Activated CD4-positive, alpha-beta T cell treated with anti-CD3 and anti-CD28 coated beads, Interleukin-2, amount 50 U/mL, for 1 hour (primary cell): ENCODE measurements around the gene EVA1B.

Experiments used
- DNase-seq: peaks from one replicate; pipeline ENCODE4 v3.0.0-alpha.2; 2020

The EVA1B gene

DNA sequence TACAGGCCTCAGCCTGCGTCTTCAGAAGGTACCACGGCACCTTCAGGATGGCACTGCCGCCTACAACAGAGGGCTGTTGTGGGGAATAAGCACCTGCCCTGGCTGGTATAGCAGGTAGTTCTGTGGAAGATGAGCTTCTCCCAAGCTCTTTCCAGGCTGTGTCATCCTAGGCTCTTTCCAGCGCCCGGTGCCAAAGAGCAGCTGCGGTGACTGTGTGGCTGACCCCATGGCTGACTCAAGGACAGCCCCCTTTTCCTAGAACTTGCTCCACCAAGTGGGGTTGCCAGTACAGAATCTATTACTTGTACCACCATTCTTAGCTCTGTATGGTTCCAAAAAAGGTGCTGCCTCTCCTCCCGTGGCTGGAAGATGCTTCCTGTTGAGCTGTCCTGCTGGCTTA lies 21.9 kb upstream of the EVA1B start:
- no peak for DNase-seq

DNA sequence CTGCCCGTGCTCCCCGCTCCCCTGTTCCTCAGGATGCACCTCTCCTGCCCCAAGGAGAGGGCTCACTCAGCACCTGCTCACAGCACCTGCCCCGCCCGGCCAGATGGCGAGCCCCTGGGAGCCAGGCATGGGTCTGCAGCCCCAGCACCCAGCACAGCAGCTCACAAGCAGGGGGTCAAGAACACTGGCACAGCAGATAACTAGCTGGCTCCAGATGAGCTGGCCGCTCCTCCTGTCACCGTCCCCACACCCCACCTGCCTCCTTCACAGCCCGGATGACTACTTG lies 20.9 kb upstream of the EVA1B start:
- no peak for DNase-seq

DNA sequence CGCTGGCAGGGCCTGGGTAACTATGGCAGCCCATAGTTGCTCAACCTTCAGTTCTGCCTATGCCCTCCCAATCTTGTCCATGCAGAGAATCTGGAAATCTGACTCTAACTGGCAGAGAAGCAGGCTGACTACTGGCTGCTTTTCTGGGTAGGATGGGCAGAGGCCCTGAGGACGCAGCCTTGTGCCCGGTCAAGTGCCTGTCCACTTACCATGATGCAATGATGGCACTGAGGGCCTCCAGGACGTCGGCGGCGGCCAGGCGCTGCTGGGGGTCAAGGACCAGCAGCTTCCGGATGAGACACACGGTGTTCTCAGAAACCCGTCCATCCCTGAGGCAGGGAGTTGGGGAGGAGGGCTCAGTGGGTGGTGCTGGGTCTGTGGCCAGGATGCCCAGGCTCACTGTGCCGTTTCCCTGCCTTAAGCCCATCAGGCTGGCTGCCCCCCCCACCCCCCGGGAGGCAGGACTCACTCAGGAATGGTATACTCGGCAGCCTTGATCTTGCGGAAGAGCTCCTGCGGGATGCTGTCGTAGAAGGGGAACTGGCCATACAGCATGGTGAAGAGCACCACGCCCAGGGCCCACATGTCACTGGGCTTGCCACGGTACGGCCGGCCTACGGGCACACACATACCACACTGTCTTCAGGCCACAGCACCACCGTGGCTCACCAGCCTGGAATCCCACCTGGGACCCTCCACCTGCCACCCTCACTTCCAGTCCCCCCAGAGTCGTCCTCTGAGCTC lies 20.4 kb upstream of the EVA1B start:
- DNase-seq, result no peak

DNA sequence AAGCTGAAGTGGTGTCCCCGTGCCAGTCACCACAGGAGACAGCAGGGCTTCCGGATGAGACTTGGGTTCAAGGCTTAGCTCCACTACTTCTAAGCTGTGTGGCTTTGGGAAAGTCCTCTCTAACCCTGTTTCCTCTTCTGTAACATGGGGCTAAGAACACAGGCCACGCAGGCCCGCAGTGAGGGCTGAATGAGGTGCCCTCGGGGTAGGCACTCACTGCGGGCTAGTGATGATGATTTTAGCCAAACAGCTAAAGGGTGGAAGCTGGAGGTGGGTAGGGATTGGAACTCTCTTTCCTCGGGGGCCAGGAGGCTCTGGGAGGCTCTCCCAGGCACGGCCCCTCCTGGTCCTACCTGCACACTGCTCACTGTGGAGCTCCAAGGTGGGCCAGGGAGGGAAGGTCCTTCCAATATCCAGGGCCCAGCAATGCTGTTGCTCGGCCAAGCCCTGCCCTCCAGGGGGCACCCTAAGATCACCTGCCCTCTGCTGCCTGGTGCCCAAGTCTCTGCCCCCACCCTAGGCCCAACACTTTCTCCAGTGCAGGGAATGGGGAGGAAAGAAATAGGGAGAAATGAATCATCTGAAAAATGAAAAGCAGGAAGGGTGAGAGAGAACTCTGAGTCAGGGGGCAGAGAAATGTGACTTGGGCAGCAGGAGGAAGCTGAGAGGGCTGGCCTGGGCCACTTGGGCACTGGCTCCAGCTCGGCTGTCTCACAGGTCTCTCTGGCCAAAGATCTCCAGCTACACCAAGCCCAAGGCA lies 19.2 kb upstream of the EVA1B start:
- peak; percentile 63 for DNase-seq

DNA sequence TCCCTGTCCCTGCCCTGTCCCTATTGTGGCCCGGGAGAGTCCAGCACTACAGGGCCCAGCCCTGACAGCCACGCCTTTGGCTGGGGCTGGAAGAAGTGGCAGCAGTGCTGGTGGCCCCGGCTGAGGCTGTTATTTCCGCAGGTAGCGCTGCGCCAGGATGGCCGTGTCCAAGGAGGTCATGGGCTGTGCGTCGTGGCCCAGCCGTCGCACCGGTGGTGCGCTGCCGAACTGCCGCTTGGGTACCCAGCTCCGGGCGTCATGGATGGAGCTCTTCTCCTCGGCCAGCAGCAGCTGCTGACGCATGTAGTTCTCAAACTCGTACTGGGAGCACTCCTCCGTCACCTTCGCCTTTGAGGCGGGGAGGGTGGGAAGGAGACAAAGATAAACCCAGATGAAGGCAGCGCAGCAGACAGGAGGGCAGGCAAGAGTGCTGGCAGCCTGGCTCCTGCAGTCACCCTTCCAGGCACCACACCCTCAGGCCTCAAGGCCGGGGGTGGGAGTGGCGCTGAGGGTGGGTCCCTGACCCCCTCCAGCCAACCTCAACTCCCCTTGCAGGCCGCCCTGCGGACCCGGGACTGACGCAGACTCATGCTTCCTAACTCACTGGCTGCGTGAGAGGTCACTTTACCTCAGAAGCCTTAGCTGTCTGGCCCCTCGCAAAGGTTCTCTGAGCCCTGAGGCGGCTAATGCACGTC lies 18.3 kb upstream of the EVA1B start:
- no peak for DNase-seq

DNA sequence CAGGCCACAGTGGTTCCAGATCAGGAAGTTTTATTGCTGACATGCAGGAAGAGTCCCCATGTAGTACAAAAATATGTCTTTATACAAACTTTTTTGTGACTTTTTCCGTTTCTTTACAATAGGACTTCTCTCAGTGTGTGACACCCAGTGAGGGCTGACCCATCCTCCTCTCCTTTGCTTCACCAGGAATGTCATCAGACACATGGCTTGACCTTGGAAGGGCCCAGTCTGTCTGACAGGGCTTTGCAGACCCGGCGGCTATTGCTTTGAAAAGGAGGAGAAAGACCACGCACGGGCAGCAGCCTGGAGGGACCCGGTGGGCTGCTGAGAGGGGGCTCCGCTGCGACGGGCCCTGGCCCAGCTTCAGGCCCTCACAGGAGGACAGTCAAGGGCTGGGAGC lies 16.2 kb upstream of the EVA1B start:
- DNase-seq, result no peak

DNA sequence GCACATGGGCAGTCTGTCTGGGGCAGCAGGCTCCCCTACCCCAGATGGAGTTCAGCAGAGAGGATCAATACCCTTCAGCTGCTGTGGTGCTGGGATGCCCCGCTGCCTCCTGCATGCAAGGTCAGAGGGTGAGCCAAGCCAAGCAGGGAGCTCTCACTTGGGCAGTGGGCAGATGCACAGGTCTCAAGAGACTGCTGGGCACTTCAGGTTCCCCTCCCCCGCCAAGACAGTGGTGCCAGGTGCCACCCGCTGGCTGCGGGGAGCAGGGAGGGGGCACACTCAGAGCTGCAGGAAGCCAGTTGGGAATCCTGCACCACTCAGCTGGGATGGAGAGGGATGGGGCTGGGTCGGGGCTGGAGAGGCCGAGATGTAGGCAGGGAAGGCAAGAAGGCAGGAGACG lies 15.8 kb upstream of the EVA1B start:
- DNase-seq, result no peak

DNA sequence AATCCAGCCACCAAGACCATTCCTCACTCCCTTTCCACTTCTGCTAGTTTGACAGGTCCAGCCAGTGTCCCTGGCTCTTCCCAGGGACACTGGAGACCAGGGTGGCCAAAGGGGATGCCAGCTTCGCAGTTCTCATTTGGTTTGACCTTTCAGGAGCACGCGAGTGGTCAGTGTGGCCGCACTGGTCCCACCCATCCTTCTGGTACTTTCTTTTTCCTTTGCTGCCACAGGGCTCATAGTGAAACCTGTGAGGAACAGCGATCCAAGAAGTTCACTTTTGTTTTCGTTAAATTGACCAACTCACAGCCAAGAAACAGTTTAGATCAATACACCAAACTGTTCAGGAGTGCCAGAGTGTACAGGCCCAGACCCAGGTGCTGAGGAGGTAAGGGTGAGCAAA lies 14.4 kb upstream of the EVA1B start:
- DNase-seq, result no peak

DNA sequence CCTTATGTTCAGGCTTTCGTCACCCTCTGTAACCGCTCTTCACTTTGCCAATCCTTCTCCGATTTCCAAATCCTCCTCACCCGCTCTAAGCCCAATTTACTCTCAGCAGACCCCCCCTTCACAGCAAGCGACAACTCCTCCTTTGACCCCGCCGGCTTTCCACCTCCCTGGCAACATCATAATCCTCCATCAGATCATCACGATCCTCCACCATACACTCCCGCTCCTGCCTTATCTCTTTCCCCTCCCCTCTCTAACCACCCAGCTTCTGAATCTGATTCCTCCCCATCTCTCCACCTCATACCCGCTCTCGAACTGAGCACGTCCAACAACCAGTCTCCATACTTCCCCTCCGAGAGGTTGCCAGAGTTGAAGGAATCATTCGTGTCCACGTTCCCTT lies 7.5 kb upstream of the EVA1B start:
- DNase-seq, result no peak

DNA sequence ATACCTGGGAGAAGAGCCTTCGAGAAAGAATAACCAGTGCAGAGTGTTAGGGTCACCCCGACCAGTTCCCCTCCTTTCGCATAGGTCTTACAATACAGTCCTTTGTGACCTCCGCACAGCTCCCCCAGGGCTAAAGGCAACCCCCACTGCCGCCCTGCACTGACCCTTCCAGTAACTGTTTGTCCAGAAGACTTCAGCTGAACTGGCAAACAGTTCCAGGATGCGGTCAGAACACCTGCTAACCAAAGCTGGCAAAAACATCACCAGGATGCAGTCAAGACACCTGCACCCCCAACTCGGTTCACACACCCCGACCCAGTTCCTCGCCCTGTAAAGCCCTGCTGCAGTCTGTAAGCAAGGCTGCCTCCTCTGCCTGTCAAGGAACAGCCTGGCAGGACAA lies 6.4 kb upstream of the EVA1B start:
- no peak for DNase-seq

DNA sequence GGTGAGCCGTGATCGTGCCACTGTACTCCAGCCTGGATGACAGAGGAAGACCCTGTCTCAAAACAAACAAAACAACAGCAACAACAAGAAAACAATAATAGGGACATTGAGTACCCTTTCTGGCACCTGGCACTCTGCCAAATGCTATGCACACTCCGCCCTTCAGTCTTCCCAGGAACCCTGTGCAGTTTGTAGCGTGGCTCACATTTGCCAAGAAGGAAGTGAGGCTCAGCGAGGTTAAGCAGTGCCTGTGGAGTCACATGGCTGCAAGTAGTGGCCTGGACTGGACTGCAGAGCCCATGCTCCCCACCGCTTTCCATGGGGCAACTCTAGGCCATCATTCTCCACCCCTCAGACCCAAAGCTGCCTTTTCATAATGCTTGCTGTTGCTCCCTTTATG lies 5.3 kb upstream of the EVA1B start:
- DNase-seq, result no peak

DNA sequence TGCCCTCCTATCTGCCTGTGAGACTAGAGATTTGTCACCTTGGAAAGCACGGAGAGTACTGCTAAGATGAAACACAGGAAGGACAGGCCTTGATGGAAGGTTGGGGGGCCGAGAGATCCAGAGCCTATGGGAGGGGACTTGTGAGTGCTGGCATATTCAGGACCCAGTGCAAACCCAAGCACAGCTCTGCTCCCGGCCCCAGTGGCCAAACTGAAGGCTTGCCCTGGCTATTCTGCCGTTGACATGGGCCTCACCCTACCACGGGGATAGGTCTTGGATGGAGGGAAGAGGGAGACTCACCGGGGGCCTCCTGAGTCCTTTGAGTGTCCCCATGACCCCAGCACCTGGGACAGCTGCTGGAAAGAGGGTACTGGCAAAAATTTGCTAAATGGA lies 4.6 kb upstream of the EVA1B start:
- DNase-seq, result no peak

DNA sequence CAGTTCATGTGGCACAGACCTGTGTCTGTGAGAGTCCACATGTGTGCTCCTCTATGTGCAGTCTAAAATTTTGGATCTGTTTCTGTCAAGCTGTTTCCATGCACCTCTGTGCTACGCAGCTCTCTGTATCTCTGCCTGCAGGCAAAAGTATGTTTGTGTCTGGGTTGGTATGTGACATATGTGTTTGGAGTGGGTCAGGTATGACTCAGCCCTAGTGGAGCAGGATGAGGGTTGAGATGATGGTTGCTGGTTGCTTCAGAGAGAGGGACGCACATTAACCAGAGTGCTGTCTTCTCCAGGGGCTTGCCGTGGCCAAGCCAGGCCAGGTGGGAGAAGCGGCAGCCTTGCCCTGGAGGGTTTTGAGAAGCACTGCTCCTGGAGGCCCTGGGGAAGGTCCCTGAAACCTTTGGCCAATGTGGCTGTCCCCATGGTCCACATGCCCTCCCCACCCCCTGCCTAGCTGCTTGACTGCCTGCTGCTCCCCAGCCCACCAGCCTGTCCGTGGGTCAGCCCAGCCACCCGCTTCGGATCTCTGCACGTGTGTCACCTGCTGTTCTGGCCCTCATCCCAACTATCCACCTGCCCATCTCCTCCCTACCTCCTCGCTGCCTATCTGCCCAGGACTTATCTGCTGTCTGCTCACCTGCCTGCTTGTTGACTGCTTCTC lies 4.1 kb upstream of the EVA1B start:
- no peak for DNase-seq

DNA sequence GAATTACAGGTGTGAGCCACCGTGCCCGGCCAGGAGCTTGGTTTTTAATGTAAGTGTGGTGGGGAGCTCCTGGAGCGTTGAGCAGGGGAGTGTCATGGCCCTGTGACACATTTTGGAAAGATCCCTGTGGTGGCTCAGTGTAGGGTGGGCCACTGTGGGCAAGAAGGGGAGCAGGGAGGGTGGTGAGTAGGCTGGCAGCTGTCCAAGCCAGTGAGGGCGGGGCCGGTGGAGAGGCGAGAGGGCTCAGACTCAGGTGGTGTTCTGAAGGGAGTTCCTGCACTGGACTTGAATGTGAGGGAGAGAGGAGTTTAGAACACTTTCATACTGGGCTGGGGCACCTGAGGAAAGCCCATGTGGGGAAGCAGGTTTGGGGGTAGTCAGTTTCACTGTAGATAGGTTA lies 3.1 kb upstream of the EVA1B start:
- no peak for DNase-seq

DNA sequence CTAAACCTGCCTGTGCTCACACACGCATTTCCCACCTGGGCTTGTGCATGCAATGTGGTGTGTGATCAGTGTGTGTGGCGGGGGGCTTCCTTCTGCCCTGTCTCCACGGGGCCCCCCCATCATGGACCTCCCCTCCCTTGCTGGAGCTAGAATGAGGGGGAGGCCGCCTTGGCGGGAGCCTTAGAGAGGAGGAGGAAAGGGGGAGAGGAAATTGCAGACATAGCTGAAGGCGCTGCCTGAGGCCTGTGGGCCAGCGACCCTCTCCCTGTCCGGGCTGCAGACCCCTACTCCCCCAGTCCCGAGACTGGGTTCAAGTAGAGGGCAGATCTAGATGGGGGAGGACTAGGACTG lies 883 bp upstream of the EVA1B start:
- DNase-seq, result no peak

DNA sequence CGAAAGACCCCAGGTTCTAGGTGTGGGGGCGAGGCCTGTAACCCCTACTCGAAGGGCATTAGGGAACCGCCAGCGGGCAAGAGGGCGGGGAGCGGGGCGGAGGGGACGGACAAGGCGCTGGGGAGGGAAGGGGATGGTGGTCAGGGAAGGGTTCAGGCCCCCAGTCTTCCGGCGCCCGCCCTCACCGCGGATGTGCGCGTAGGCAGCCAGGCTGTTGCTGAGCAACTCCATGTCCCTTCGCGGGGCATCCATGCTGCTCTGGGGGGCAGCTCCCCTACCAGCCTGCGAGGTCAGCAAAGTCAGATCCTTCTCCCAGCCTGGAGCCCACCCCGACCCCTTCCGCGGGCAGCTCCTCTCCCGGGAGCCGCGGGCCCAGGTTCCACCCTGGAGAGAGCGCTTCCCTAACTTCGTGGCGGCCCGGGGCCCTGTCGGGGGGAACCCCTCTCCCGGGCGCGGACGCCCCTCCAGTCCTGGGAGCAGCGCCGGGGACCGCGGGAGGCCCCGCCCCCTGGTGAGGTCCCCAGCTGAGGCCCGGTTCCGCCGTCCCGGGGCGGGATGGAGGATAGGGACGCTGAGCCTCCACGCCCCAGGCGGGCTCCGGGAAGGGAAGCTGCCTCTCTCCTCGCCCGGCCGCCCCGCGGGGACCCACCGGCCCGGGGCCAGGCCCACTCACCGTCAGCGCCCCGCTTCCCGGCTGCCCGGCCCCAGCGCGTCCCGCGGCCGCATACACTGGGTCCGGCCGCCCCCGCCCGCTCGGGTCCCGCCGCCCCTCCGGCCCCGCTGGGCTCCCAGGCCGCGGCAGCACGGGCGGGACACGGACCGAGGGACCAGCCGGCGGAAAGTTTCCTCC lies 434 bp downstream of the EVA1B start:
- DNase-seq, result peak; percentile 18

DNA sequence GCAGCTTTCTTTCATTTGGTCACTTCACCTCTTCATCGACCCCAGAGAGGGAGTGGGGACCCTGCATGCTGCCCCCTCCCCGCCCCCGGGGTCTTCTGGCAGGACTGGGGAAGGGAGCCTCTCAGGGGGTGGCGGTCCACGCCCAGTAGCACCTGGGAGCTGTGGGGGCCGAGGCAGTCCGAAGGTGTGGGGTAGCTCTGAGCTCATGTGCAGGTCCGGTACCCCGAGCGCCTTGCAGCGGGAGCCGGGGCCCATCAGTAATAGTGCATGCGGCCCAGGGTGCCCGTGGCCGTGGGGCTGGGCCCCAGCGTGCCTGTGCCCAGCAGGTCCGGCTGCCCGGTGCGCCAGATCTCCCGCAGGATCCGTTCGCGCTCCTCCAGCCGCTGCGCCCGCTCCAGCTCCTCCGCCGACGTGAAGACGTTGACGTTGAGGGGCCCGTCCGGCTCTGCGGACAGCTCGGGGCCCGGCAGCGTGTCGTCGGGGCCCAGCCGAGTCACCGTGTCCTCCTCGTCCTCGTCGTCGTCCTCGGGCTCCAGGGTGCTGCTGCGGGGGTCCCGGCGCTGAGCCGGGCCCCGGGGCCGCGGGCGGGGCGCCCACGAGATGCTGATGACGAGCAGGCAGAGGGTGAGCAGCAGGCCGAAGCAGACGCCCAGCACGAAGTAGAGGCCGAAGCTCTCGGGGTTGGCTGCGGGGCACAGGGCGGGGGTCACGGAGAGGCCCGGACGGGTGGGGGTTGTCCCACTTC lies 1.2 kb downstream of the EVA1B start:
- DNase-seq, result no peak

DNA sequence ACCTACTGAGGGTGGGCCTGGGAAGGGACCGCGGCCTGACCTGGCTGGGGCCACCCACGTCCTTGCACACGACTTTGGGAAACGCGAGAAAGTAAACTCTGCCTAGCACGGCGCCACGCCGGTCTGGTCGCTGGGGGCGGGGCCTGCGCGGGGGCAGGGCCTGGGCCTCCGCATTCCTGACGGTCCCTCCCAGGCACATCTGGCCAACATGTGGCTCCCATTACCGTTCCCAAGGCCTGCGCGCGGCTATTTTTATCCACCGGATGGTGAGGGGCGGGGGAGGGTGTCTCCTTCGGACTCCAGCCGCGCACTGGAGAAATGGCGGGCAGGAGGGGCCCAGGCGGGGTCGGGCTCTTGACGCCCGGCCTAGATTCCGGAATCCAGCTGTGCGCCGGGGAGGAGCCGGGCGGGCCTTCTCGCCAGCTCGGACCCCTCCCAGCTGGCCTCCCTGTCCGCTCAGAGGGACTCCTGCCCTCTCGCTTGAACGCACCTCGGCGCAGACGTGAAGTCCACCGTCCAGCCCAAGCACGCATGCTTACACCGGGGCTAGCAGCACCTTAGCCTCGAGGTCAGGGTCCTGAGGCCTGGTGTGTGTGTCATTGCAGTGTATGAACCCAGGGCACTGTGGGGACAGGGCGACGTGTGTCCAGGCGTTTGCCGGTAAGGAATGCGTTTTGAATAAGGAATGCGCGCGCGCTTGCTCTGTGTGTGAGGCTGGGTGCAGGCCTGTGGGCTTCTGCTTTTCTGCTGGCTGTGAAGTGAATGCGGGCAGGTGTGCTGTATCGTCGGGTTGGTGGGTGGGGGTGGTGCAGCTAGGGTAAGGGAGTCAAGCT lies 2.1 kb downstream of the EVA1B start:
- no peak for DNase-seq

DNA sequence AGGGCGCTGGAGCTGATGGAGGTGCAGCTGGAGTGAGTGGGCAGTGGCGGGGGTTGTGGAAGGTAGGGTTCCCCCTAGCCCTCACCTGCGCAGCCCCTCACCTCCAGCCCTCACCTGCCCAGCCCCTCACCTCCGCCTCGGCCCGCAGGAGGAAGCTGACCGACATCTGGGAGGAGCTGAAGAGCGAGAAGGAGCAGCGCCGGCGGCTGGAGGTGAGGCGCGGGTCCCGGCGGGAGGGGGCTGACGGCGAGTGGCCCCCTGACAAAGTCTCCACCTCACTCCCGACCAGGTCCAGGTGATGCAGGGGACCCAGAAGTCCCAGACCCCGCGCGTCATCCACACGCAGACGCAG lies 2.7 kb downstream of the EVA1B start:
- DNase-seq, result no peak

DNA sequence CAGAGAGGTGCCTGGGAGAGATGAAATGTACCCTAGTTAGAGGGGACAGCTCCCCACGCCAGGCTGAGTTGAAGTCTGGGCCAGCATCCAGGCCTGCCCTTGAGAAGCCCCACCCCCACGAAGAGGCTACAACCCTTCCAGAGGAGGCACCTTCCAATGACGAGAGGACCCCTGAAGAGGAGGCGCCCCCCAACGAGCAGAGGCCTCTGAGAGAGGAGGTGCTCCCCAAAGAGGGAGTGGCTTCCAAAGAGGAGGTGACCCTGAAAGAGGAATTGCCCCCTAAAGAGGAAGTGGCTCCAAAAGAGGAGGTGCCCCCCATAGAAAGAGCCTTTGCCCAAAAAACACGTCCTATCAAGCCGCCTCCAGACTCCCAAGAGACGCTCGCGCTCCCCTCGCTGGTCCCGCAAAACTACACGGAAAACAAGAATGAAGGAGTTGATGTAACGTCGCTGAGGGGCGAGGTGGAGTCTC lies 3.1 kb downstream of the EVA1B start:
- DNase-seq, result no peak

DNA sequence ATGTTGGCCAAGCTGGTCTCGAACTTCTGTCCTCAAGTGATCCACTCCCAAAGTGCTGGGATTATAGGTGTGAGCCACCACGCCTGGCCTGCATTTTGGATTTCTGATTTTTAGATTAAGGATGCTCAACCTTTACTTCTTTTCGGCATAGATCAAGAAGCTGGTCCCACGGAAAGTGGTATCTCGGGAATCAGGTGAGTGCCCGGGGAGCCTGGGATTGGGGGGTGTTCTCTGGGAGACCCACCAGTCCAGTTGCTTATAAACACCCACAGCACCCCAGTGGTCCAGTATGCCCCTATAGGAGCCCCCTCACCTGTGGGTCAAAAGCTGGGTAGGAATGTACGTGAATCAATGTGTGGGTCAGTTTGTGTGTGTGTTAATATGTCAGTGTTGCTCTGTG lies 14.0 kb downstream of the EVA1B start:
- no peak for DNase-seq
